CD4-positive, alpha-beta memory T cell (primary cell): Measurements from ENCODE around the gene ZNF774. TPM values are rescaled to one million over a fixed set of nuclear protein-coding genes. Genes with fewer than 3 reads are reported as not detected.
A peak's percentile ranks its signal among the peaks of the same experiment; 100 is the strongest.
"Not testable (repeated sequence)": the region's sequence is repeated elsewhere in the genome, so short reads cannot be mapped to it uniquely, and the experiment has no call there.

Experiments
- CTCF ChIA-PET: fragments of 350-600 bp; sonication (Branson Sonifier 250); formaldehyde crosslinking; loops from one replicate; lab custom pipeline; 2021; ENCODE audit warnings: inconsistent platforms; ENCODE audit not compliant: partially characterized antibody; lab: Charles Lee
- POLR2A ChIA-PET: fragments of 350-600 bp; sonication (Branson Sonifier 250); formaldehyde crosslinking; loops from one replicate; lab custom pipeline; 2021; ENCODE audit not compliant: partially characterized antibody; lab: Charles Lee
- DNase-seq, 5 donors: peaks; one replicate each; pipeline versions ENCODE4 v3.0.0 to v3.0.0-alpha.2; 2020 to 2022; ENCODE audit warnings: mixed read lengths in 1 of 5
- H3K27ac ChIP-seq: one replicate; pipeline ENCODE4 v1.7.0; 2013; ENCODE audit warnings: low read depth, low read length
- H3K27me3 ChIP-seq: 2 replicates; pipeline ENCODE4 v1.7.0; 2013; ENCODE audit warnings: mild to moderate bottlenecking, low read length, moderate library complexity; ENCODE audit not compliant: insufficient read depth
- H3K36me3 ChIP-seq: 2 replicates; pipeline ENCODE4 v1.7.0; 2013; ENCODE audit warnings: mild to moderate bottlenecking, low read length, moderate library complexity; ENCODE audit not compliant: insufficient read depth
- H3K4me1 ChIP-seq: 2 replicates; pipeline ENCODE4 v1.7.0; 2013; ENCODE audit warnings: mild to moderate bottlenecking, low read length, moderate library complexity; ENCODE audit not compliant: insufficient read depth
- H3K4me3 ChIP-seq, 2 donors: one replicate each; pipeline ENCODE4 v1.7.0; 2013; ENCODE audit warnings: low read length in 2 of 2, mild to moderate bottlenecking in 1 of 2
- H3K9me3 ChIP-seq, 2 donors: one replicate each; pipeline ENCODE4 v1.7.0; 2013; ENCODE audit warnings: low read length in 2 of 2, control low read depth in 1 of 2; ENCODE audit not compliant: control insufficient read depth in 1 of 2
- H3K27ac Mint-ChIP-seq, 7 donors: one replicate each; pipeline ENCODE4 v1.8.0; 2020 to 2021; ENCODE audit warnings: mixed read lengths in 7 of 7, mild to moderate bottlenecking in 6 of 7, inconsistent platforms in 3 of 7, moderate library complexity in 3 of 7
- H3K27me3 Mint-ChIP-seq, 2 donors: one replicate each; pipeline ENCODE4 v1.8.0; 2020 to 2021; ENCODE audit warnings: mixed read lengths in 2 of 2
- H3K36me3 Mint-ChIP-seq, 2 donors: one replicate each; pipeline ENCODE4 v1.8.0; 2020 to 2021; ENCODE audit warnings: mixed read lengths in 2 of 2, inconsistent platforms in 1 of 2, mild to moderate bottlenecking in 1 of 2
- H3K4me1 Mint-ChIP-seq, 4 donors: one replicate each; pipeline ENCODE4 v1.8.0; 2020 to 2021; ENCODE audit warnings: mixed read lengths in 4 of 4, mild to moderate bottlenecking in 1 of 4
- H3K4me3 Mint-ChIP-seq, 8 donors: one replicate each; pipeline ENCODE4 v1.8.0; 2020 to 2021; ENCODE audit warnings: mixed read lengths in 8 of 8, mild to moderate bottlenecking in 7 of 8, moderate library complexity in 6 of 8, inconsistent platforms in 3 of 8
- H3K9me3 Mint-ChIP-seq, 8 donors: one replicate each; pipeline ENCODE4 v1.8.0; 2020 to 2021; ENCODE audit warnings: mixed read lengths in 8 of 8, mild to moderate bottlenecking in 5 of 8, inconsistent platforms in 3 of 8, moderate library complexity in 1 of 8
- intact Hi-C: fragments of 100-400 bp; cut with micrococcal nuclease; formaldehyde crosslinking; loops from one replicate; pipeline ENCODE4 v1.15.1; 2023
- polyA plus RNA-seq, 2 donors: library from polyadenylated mRNA; unstranded; fragments of 300-500 nt; fragmentation: Illumina TruSeq; gene quantifications; one replicate each; pipeline ENCODE4 v1.2.3, GENCODE V29; 2021
- total RNA-seq, 2 experiments: library from RNA; stranded (reverse); gene quantifications; one replicate each; pipeline ENCODE4 v1.2.3, GENCODE V29; 2021

ZNF774 gene
- total and polyA plus RNA-seq, 4 experiments from 2014 or later, result 0.78 to 0.81 TPM; not detected in 2

GRCh38 chr15:90408657-90409056 is 56.6 kb downstream of the ZNF774 start:
- POLR2A ChIA-PET, result interaction anchor here (1.4 to 2.9 kb wide), 3 partner anchors 15 to 143 kb away, joined by 3 to 12 read pairs (median 5); partner anchors contain the start of gene IQGAP1
- CTCF ChIA-PET, result interaction anchor here (2.0 to 2.2 kb wide), 2 partner anchors 47 to 88 kb away, joined by 5 to 9 read pairs; no protein-coding TSS in a partner anchor
- Histone ChIP-seq H3K9me3 (no peaks in the 10 kb centered on the region), H3K4me1 (peaks cover 64% of the 10 kb centered on the region), H3K4me3 (no peak overlapping the region), H3K27ac (no peak overlapping the region), H3K27me3 (no peaks in the 10 kb centered on the region), H3K36me3 (no peaks in the 10 kb centered on the region)
- Mint-ChIP-seq H3K4me1 (peaks cover 61 to 91% (median 76%) of the 10 kb centered on the region in 4 donors), H3K9me3 (peaks cover 0 to 3% (median 0%) of the 10 kb centered on the region in 8 donors), H3K4me3 (peak overlapping the region in 2 of 8 donors; percentile 13 to 75), H3K27ac (peak overlapping the region in 5 of 7 donors; percentile 4 to 89 (median 21)), H3K36me3 (peaks cover 17 to 19% of the 10 kb centered on the region in 2 donors), H3K27me3 (no peaks in the 10 kb centered on the region)
- no peak for DNase-seq
- intact Hi-C loops, result no loop called here

- H3K27me3 ChIP-seq, DNase-seq, H3K4me3 ChIP-seq, intact Hi-C loops, H3K9me3 ChIP-seq, H3K27me3 Mint-ChIP-seq, H3K27ac ChIP-seq, H3K36me3 ChIP-seq, POLR2A ChIA-PET, H3K9me3 Mint-ChIP-seq: not testable (repeated sequence)
- peaks cover 62 to 91% (median 76%) of the 10 kb centered on the region in 4 donors for H3K4me1 Mint-ChIP-seq
- H3K4me1 ChIP-seq, result peaks cover 68% of the 10 kb centered on the region
- CTCF ChIA-PET, result interaction anchor here (2.2 kb wide), 1 partner anchor 48 kb away, joined by 9 read pairs; no protein-coding TSS in a partner anchor
- peak overlapping the region in 3 of 8 donors; percentile 21 to 55 (median 28) for H3K4me3 Mint-ChIP-seq
- peaks cover 19% of the 10 kb centered on the region in 2 donors for H3K36me3 Mint-ChIP-seq
- H3K27ac Mint-ChIP-seq, result peak overlapping the region in 5 of 7 donors; percentile 12 to 67 (median 57)
Measured at GRCh38 chr15:90409587-90409986, 57.5 kb downstream of the ZNF774 start.

- POLR2A ChIA-PET, CTCF ChIA-PET, H3K27me3 ChIP-seq, H3K9me3 ChIP-seq, DNase-seq, intact Hi-C loops, H3K36me3 ChIP-seq, H3K4me3 ChIP-seq, H3K9me3 Mint-ChIP-seq, H3K27me3 Mint-ChIP-seq, H3K27ac ChIP-seq, H3K27ac Mint-ChIP-seq: not testable (repeated sequence)
- peaks cover 73% of the 10 kb centered on the region for H3K4me1 ChIP-seq
- Mint-ChIP-seq H3K4me3 (peak overlapping the region in 1 of 8 donors; percentile 55), H3K4me1 (peaks cover 60 to 90% (median 74%) of the 10 kb centered on the region in 4 donors), H3K36me3 (peaks cover 19% of the 10 kb centered on the region in 2 donors)
Measured at GRCh38 chr15:90410316-90410715, 58.2 kb downstream of the ZNF774 start.

GRCh38 chr15:90411176-90411575 is 59.1 kb downstream of the ZNF774 start:
- H3K4me3 ChIP-seq, result no peak overlapping the region
- Mint-ChIP-seq H3K27me3 (no peaks in the 10 kb centered on the region), H3K4me1 (peaks cover 62 to 88% (median 75%) of the 10 kb centered on the region in 4 donors), H3K27ac (peak overlapping the region; percentile 1 to 48 (median 24)), H3K36me3 (peaks cover 20 to 24% of the 10 kb centered on the region in 2 donors), H3K4me3 (peak overlapping the region in 1 of 8 donors; percentile 48), H3K9me3 (peaks cover 0 to 3% (median 0%) of the 10 kb centered on the region in 8 donors)
- H3K27me3 ChIP-seq, result no peaks in the 10 kb centered on the region
- no peaks in the 10 kb centered on the region for H3K9me3 ChIP-seq
- peaks cover 71% of the 10 kb centered on the region for H3K4me1 ChIP-seq
- ChIA-PET POLR2A (no interaction called here), CTCF (no interaction called here)
- H3K27ac ChIP-seq, result no peak overlapping the region
- no peak for DNase-seq
- no peaks in the 10 kb centered on the region for H3K36me3 ChIP-seq
- intact Hi-C loops, result no loop called here

Other genes starting within 250 kb of the ZNF774 start
- gene IDH2, start 249.8 kb upstream of the ZNF774 start, total RNA-seq, result 10 to 100 TPM; 41.2 to 43.6 TPM
- gene IDH2, start 249.8 kb upstream of the ZNF774 start, polyA plus RNA-seq, result 100 to 1,000 TPM; 106 to 139 TPM
- gene SEMA4B, start 151.0 kb upstream of the ZNF774 start, total RNA-seq, result 10 to 100 TPM; 18.9 to 23.0 TPM
- gene SEMA4B, start 151.0 kb upstream of the ZNF774 start, polyA plus RNA-seq, result 10 to 100 TPM in 1 of 2 donors, 1 to 10 TPM in 1; 4.4 to 10.5 TPM
- 10 to 100 TPM; 95.2 to 98.2 TPM for gene CIB1, start 118.3 kb upstream of the ZNF774 start, total RNA-seq
- gene CIB1, start 118.3 kb upstream of the ZNF774 start, polyA plus RNA-seq, result 100 to 1,000 TPM; 259 to 345 TPM
- gene GDPGP1, start 118.1 kb upstream of the ZNF774 start, total RNA-seq, result 10 to 100 TPM; 10.1 to 15.0 TPM
- 1 to 10 TPM in 1 of 2 donors, under 1 TPM in 1; 0.58 to 2.0 TPM for gene GDPGP1, start 118.1 kb upstream of the ZNF774 start, polyA plus RNA-seq
- gene TTLL13, start 102.7 kb upstream of the ZNF774 start, total RNA-seq, result 1 to 10 TPM; 1.1 to 1.4 TPM
- gene TTLL13, start 102.7 kb upstream of the ZNF774 start, polyA plus RNA-seq, result not detected
- gene NGRN, start 86.6 kb upstream of the ZNF774 start, total RNA-seq, result 10 to 100 TPM; 53.7 to 59.2 TPM
- 10 to 100 TPM; 42.6 to 45.1 TPM for gene NGRN, start 86.6 kb upstream of the ZNF774 start, polyA plus RNA-seq
- 100 to 1,000 TPM; 128 to 132 TPM for gene IQGAP1, start 36.0 kb downstream of the ZNF774 start, total RNA-seq
- gene IQGAP1, start 36.0 kb downstream of the ZNF774 start, polyA plus RNA-seq, result 100 to 1,000 TPM in 1 of 2 donors, 10 to 100 TPM in 1; 86.1 to 121 TPM
- 10 to 100 TPM; 72.2 to 75.5 TPM for gene CRTC3, start 177.6 kb downstream of the ZNF774 start, total RNA-seq
- 10 to 100 TPM; 14.5 to 40.5 TPM for gene CRTC3, start 177.6 kb downstream of the ZNF774 start, polyA plus RNA-seq